Uterus (tissue), 4 donors: ENCODE results near the gene CYP2E1. TPM values are rescaled to one million over a fixed set of nuclear protein-coding genes. Genes with fewer than 3 reads are reported as not detected.

Source experiments
- DNase-seq, 2 donors: peaks; one replicate each; pipeline ENCODE4 v3.0.0-alpha.2; 2019 to 2020
- H3K27ac ChIP-seq, 2 donors: fragments of 200-600 bp; sonication (generic); 1 replicate in 1 of 2; 2 replicates in 1 of 2; pipeline ENCODE4 v1.5.1; 2016 to 2018
- H3K27me3 ChIP-seq, 2 donors: fragments of 200-600 bp; sonication (generic); one replicate each; pipeline ENCODE4 v1.5.1; 2018 to 2019; ENCODE audit warnings: control low read depth in 1 of 2
- H3K36me3 ChIP-seq, 2 donors: fragments of 200-600 bp; sonication (generic); one replicate each; pipeline ENCODE4 v1.5.1; 2019; ENCODE audit warnings: control low read depth in 1 of 2
- H3K4me1 ChIP-seq, 2 donors: fragments of 200-600 bp; sonication (generic); one replicate each; pipeline ENCODE4 v1.5.1; 2018 to 2019; ENCODE audit warnings: control low read depth in 1 of 2
- H3K4me3 ChIP-seq, 2 donors: fragments of 200-600 bp; sonication (generic); 1 replicate in 1 of 2; 2 replicates in 1 of 2; pipeline ENCODE4 v1.5.1; 2018 to 2019; ENCODE audit warnings: mild to moderate bottlenecking in 1 of 2
- H3K9me3 ChIP-seq, 2 donors: fragments of 200-600 bp; sonication (generic); one replicate each; pipeline ENCODE4 v1.5.1; 2019; ENCODE audit warnings: control low read depth in 1 of 2
- CTCF ChIP-seq, 4 experiments: fragments of 200-600 bp in 2 of 4; fragments of 450-650 bp in 2 of 4; sonication (generic) in 2 of 4; IDR thresholded peaks; one replicate each; pipeline ENCODE4 v1.5.1; 2016 to 2019; ENCODE audit warnings: antibody characterized with exemption in 4 of 4, mild to moderate bottlenecking in 2 of 4, moderate library complexity in 1 of 4
- POLR2A ChIP-seq, 2 donors: fragments of 450-650 bp; IDR thresholded peaks; one replicate each; pipeline ENCODE4 v1.6.1; 2016; ENCODE audit warnings: antibody characterized with exemption in 2 of 2, mild to moderate bottlenecking in 1 of 2, moderate library complexity in 1 of 2
- intact Hi-C: fragments of 100-400 bp; cut with DNase I; formaldehyde crosslinking; loops from one replicate; pipeline ENCODE4 v1.15.1; 2023; ENCODE audit warnings: low total_unique reads
- total RNA-seq, 4 donors: library from RNA; depleted of rRNA in 3 of 4; stranded (reverse); fragments of >200 nt in 3 of 4; gene quantifications; one replicate each; pipeline versions ENCODE4 v1.1.0 to v1.2.4, GENCODE V29; 2014 to 2023
- donor health status: DM: yes; HTN: yes; CAD: no.

Gene CYP2E1
- total RNA-seq, 4 donors from 2014 or later: 0.29 to 6.9 (median 1.1) TPM

DNA sequence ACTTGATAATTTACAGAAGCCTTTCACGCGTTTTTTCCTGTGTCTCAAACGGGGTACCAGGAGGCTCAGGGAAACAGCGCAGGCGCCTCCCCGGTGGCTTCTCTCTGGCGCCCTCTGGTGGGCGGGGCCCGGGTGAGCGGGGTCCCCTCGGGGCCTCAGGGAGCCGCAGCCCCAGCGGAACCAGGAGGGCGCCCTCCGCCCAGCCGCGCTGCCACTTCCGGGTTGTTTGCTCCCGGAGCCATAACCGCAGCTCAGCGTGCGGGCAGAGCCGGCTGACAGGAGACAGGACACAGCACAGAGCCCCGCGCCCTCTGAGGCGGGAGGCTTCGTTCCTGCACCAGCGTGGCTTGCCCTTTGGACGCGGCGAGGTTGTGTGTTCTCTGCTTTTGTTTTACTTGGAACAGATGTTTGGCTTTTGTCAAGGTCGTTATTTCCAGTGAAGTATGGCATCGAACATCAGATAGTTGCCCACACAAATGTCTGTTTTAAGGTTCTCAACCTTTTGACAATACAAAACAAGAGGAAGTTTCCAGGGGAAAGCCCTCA, 6.9 kb upstream of the CYP2E1 start:
- H3K9me3 ChIP-seq: no peaks in the 10 kb centered on the region

GRCh38 chr10:133523631-133524203, 3.4 kb upstream of the CYP2E1 start:
- TF ChIP-seq POLR2A (IDR thresholded peaks at IDR 0.05): no peak
- TF ChIP-seq CTCF (IDR thresholded peaks at IDR 0.05): no peak
- intact Hi-C loops: no loop called here
- Histone ChIP-seq H3K4me1 (peaks cover 0 to 7% of the 10 kb centered on the region in 2 donors), H3K27me3 (peaks cover 0 to 6% of the 10 kb centered on the region in 2 donors), H3K27ac (no peak overlapping the region), H3K4me3 (no peak overlapping the region), H3K9me3 (no peaks in the 10 kb centered on the region), H3K36me3 (no peaks in the 10 kb centered on the region)
- no peak for DNase-seq

More for the DNA sequence above, 6.9 kb upstream of the CYP2E1 start:
- Histone ChIP-seq H3K4me1 (peaks cover 0 to 7% of the 10 kb centered on the region in 2 donors), H3K36me3 (no peaks in the 10 kb centered on the region), H3K27ac (no peak overlapping the region), H3K4me3 (peak overlapping the region; percentile 27 to 36), H3K27me3 (no peaks in the 10 kb centered on the region)
- intact Hi-C loops: no loop called here
- TF ChIP-seq POLR2A (IDR thresholded peaks at IDR 0.05) (no peak), CTCF (IDR thresholded peaks at IDR 0.05) (peak; percentile 44 to 74 (median 64))
- DNase-seq: peak; percentile 34 to 56

DNA sequence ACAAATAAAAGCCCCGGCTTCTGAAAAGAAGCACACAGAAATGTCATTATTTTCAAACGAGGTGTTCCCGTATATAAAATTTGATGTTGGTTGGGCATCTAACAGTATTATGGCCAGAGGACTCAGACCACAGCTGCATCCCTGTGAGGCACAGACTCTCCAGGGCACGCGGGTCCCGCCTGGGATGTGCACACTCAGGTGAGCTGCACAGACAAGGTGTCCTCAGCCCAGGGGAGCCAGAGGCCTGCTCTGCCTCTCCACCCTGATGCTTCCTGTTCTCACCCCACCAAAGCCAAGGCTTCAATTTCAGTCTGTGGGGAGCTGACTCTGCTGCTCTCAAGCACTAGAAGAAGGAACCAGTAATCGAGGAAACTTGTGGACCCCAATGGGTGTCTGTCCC, 1.7 kb upstream of the CYP2E1 start:
- H3K27ac ChIP-seq: no peak overlapping the region
- H3K4me3 ChIP-seq: no peak overlapping the region
- H3K9me3 ChIP-seq: no peaks in the 10 kb centered on the region
- DNase-seq: no peak
- no peaks in the 10 kb centered on the region for H3K4me1 ChIP-seq
- peaks cover 0 to 6% of the 10 kb centered on the region in 2 donors for H3K27me3 ChIP-seq
- TF ChIP-seq POLR2A (IDR thresholded peaks at IDR 0.05) (no peak), CTCF (IDR thresholded peaks at IDR 0.05) (no peak)
- no peaks in the 10 kb centered on the region for H3K36me3 ChIP-seq
- intact Hi-C loops: no loop called here

- Histone ChIP-seq H3K4me3 (no peak overlapping the region), H3K27ac (no peak overlapping the region), H3K4me1 (no peaks in the 10 kb centered on the region), H3K27me3 (peaks cover 0 to 6% of the 10 kb centered on the region in 2 donors), H3K36me3 (no peaks in the 10 kb centered on the region), H3K9me3 (no peaks in the 10 kb centered on the region)
- DNase-seq: no peak
- intact Hi-C loops: no loop called here
- TF ChIP-seq POLR2A (IDR thresholded peaks at IDR 0.05) (no peak), CTCF (IDR thresholded peaks at IDR 0.05) (no peak)
Measured at GRCh38 chr10:133527771-133528271, 658 bp downstream of the CYP2E1 start.

DNA sequence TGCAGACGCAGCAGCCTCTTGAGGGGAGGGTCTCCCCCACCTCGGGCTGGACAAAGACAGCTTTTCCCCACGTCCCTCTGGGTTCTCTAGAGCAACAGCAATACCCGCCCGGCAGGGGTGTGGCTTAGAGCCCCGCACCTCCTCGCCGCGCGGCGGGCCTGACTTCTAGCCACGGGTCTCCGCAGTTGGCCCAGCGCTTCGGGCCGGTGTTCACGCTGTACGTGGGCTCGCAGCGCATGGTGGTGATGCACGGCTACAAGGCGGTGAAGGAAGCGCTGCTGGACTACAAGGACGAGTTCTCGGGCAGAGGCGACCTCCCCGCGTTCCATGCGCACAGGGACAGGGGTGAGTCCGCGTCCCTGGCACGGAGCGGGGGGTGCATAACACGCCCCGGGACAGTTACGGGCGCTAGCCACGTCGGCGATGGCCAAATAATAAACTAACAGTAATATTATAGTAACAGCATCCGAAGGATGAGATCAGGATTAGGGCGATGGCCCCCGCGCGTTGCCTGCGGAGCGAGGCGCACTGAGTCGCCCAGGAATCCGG, 1.2 kb downstream of the CYP2E1 start:
- DNase-seq: no peak
- intact Hi-C loops: no loop called here
- H3K27me3 ChIP-seq: peaks cover 0 to 6% of the 10 kb centered on the region in 2 donors
- H3K27ac ChIP-seq: no peak overlapping the region
- H3K36me3 ChIP-seq: no peaks in the 10 kb centered on the region
- no peak overlapping the region for H3K4me3 ChIP-seq
- no peaks in the 10 kb centered on the region for H3K9me3 ChIP-seq
- no peaks in the 10 kb centered on the region for H3K4me1 ChIP-seq
- TF ChIP-seq POLR2A (IDR thresholded peaks at IDR 0.05) (no peak), CTCF (IDR thresholded peaks at IDR 0.05) (no peak)
